HEK293 (cell line): Measurements from ENCODE around the gene GPR89B.

Experiments
- CTCF ChIA-PET: fragments of 350-600 bp; formaldehyde crosslinking; extraction: SDS; loops from one replicate; lab custom pipeline; 2021; ENCODE audit warnings: antibody characterized with exemption; lab: Yijun Ruan, JAX
- POLR2A ChIA-PET: fragments of 300-600 bp; formaldehyde crosslinking; extraction: SDS; loops from one replicate; lab custom pipeline; 2020; ENCODE audit warnings: antibody characterized with exemption, inconsistent platforms; lab: Yijun Ruan, JAX
- H3K27ac ChIP-seq: fragments of 200-500 bp; sonication (Bioruptor generic); 2 replicates; pipeline ENCODE4 v1.5.1; 2014; ENCODE audit warnings: low read depth, low read length, control low read depth, inconsistent platforms; ENCODE audit errors: extremely low read depth
- H3K36me3 ChIP-seq, 2 experiments: fragments of 200-500 bp in 1 of 2; sonication (Bioruptor generic) in 1 of 2; 1 replicate in 1 of 2; 2 replicates in 1 of 2; pipeline ENCODE4 v1.5.1; 2014 to 2017; ENCODE audit warnings: inconsistent platforms in 2 of 2, low read length in 2 of 2; ENCODE audit not compliant: control insufficient read depth in 2 of 2, insufficient read depth in 1 of 2
- H3K4me1 ChIP-seq: fragments of 200-500 bp; sonication (Bioruptor generic); 2 replicates; pipeline ENCODE4 v1.5.1; 2014; ENCODE audit warnings: mild to moderate bottlenecking, low read length, inconsistent platforms; ENCODE audit not compliant: control insufficient read depth, insufficient read depth
- H3K4me3 ChIP-seq: 2 replicates; pipeline ENCODE4 v1.5.1; 2011; ENCODE audit warnings: low read depth, mild to moderate bottlenecking, control low read depth, low read length, moderate library complexity
- H3K9me3 ChIP-seq: fragments of 200-500 bp; sonication (Bioruptor generic); 2 replicates; pipeline ENCODE4 v1.5.1; 2014; ENCODE audit warnings: low read depth, low read length, inconsistent platforms; ENCODE audit not compliant: control insufficient read depth, insufficient read depth
- BCL11B ChIP-seq: fragments of 450-650 bp; formaldehyde crosslinking; IDR thresholded peaks from 2 replicates; pipeline ENCODE4 v1.5.1; 2016; ENCODE audit warnings: low read depth, missing biosample characterization, missing genetic modification characterization
- CTCF ChIP-seq: fragments of 450-650 bp; formaldehyde crosslinking; IDR thresholded peaks from 2 replicates; pipeline ENCODE4 v1.5.1; 2016; ENCODE audit warnings: missing biosample characterization, missing genetic modification characterization
- FEZF1 ChIP-seq: fragments of 450-650 bp; formaldehyde crosslinking; IDR thresholded peaks from 2 replicates; pipeline ENCODE4 v1.5.1; 2016; ENCODE audit warnings: missing biosample characterization, missing genetic modification characterization
- ZBTB6 ChIP-seq: fragments of 450-650 bp; formaldehyde crosslinking; IDR thresholded peaks from 2 replicates; pipeline ENCODE4 v1.5.1; 2017; ENCODE audit warnings: missing biosample characterization, missing genetic modification characterization
- ZNF140 ChIP-seq: fragments of 450-650 bp; formaldehyde crosslinking; IDR thresholded peaks from 2 replicates; pipeline ENCODE4 v1.5.1; 2016; ENCODE audit warnings: missing biosample characterization, missing genetic modification characterization
- ZNF174 ChIP-seq: fragments of 450-650 bp; formaldehyde crosslinking; IDR thresholded peaks from 2 replicates; pipeline ENCODE4 v1.5.0; 2017; ENCODE audit warnings: missing biosample characterization, mild to moderate bottlenecking, missing genetic modification characterization
- ZNF2 ChIP-seq: fragments of 450-650 bp; formaldehyde crosslinking; IDR thresholded peaks from 2 replicates; pipeline ENCODE4 v1.5.1; 2016; ENCODE audit warnings: missing biosample characterization, missing genetic modification characterization
- ZNF221 ChIP-seq: fragments of 450-650 bp; formaldehyde crosslinking; IDR thresholded peaks from 2 replicates; pipeline ENCODE4 v1.5.1; 2017; ENCODE audit warnings: missing biosample characterization, missing genetic modification characterization, borderline replicate concordance
- ZNF311 ChIP-seq: fragments of 450-650 bp; formaldehyde crosslinking; IDR thresholded peaks from 2 replicates; pipeline ENCODE4 v1.5.1; 2017; ENCODE audit warnings: missing biosample characterization, missing genetic modification characterization, borderline replicate concordance
- ZNF324 ChIP-seq: fragments of 450-650 bp; formaldehyde crosslinking; IDR thresholded peaks from 2 replicates; pipeline ENCODE4 v1.5.1; 2016; ENCODE audit warnings: missing biosample characterization, missing genetic modification characterization
- ZNF335 ChIP-seq: fragments of 450-650 bp; formaldehyde crosslinking; conservative IDR thresholded peaks from 2 replicates; pipeline ENCODE4 v1.5.1; 2016; ENCODE audit warnings: missing biosample characterization, missing genetic modification characterization
- ZNF394 ChIP-seq: fragments of 450-650 bp; formaldehyde crosslinking; IDR thresholded peaks from 2 replicates; pipeline ENCODE4 v1.5.1; 2016; ENCODE audit warnings: missing biosample characterization, missing genetic modification characterization, mild to moderate bottlenecking, moderate library complexity, borderline replicate concordance
- ZNF416 ChIP-seq: fragments of 450-650 bp; formaldehyde crosslinking; IDR thresholded peaks from 2 replicates; pipeline ENCODE4 v1.5.1; 2016; ENCODE audit warnings: missing biosample characterization, missing genetic modification characterization
- ZNF433 ChIP-seq: fragments of 450-650 bp; formaldehyde crosslinking; IDR thresholded peaks from 2 replicates; pipeline ENCODE4 v1.5.1; 2016; ENCODE audit warnings: missing biosample characterization, missing genetic modification characterization, low read depth
- ZNF521 ChIP-seq: fragments of 450-650 bp; formaldehyde crosslinking; IDR thresholded peaks from 2 replicates; pipeline ENCODE4 v1.5.1; 2017; ENCODE audit warnings: missing biosample characterization, mild to moderate bottlenecking, missing genetic modification characterization
- ZNF561 ChIP-seq: fragments of 450-650 bp; IDR thresholded peaks from 2 replicates; pipeline ENCODE4 v1.5.1; 2018; ENCODE audit warnings: missing biosample characterization, missing genetic modification characterization, borderline replicate concordance
- ZNF626 ChIP-seq: fragments of 450-650 bp; sonication (Bioruptor Pico); formaldehyde crosslinking; IDR thresholded peaks from 2 replicates; pipeline ENCODE4 v1.5.1; 2018; ENCODE audit warnings: missing biosample characterization, missing genetic modification characterization, inconsistent platforms
- ZNF654 ChIP-seq: fragments of 450-650 bp; formaldehyde crosslinking; IDR thresholded peaks from 2 replicates; pipeline ENCODE4 v1.5.1; 2016; ENCODE audit warnings: low read depth, missing biosample characterization, missing genetic modification characterization
- ZNF660 ChIP-seq: fragments of 450-650 bp; IDR thresholded peaks from 2 replicates; pipeline ENCODE4 v1.5.1; 2018; ENCODE audit warnings: missing biosample characterization, mild to moderate bottlenecking, missing genetic modification characterization
- ZSCAN18 ChIP-seq: fragments of 450-650 bp; formaldehyde crosslinking; IDR thresholded peaks from 2 replicates; pipeline ENCODE4 v1.5.1; 2016; ENCODE audit warnings: missing biosample characterization, missing genetic modification characterization
- ZSCAN30 ChIP-seq: fragments of 450-650 bp; IDR thresholded peaks from 2 replicates; pipeline ENCODE4 v1.5.1; 2018; ENCODE audit warnings: missing biosample characterization, mild to moderate bottlenecking, missing genetic modification characterization, moderate library complexity

GPR89B gene

GRCh38 chr1:147890177-147890790 lies 37.9 kb upstream of the GPR89B start (continued):
- TF ChIP-seq ZNF174 (tag by site-specific recombination) (no peak), BCL11B (tag by site-specific recombination) (no peak), ZSCAN30 (tag by site-specific recombination) (peak; percentile 79; the same call in 1 of the 2 replicates), ZNF324 (tag by site-specific recombination) (0 out of 2 replicates have a peak, but pooled peaks have one; percentile 23), ZNF521 (tag by site-specific recombination) (no peak), ZNF140 (tag by site-specific recombination) (no peak), ZSCAN18 (tag by site-specific recombination) (no peak), ZNF416 (tag by site-specific recombination) (no peak), ZNF2 (tag by site-specific recombination) (peak; percentile 60; the same call in 1 of the 2 replicates), CTCF (tag by site-specific recombination) (peak; percentile 82), ZNF394 (tag by site-specific recombination) (no peak), ZNF660 (tag by site-specific recombination) (no peak)
- TF ChIP-seq, all 188 proteins: peak for 10

GRCh38 chr1:147891088-147891487 lies 37.1 kb upstream of the GPR89B start:
- ChIA-PET POLR2A (no interaction called here), CTCF (interaction anchor here (1.2 to 4.7 kb wide), 3 partner anchors 14 to 172 kb away, joined by 3 to 71 read pairs (median 7); no protein-coding TSS in a partner anchor)
- H3K27ac ChIP-seq, result no peak overlapping the region
- no peak overlapping the region for H3K4me3 ChIP-seq
- H3K4me1 ChIP-seq, result no peaks in the 10 kb centered on the region
- TF ChIP-seq ZNF561 (tag by site-specific recombination), result no peak
- TF ChIP-seq ZNF626 (tag by site-specific recombination), result no peak
- TF ChIP-seq ZNF311 (tag by site-specific recombination), result no peak
- no peak for TF ChIP-seq ZBTB6
- no peak for TF ChIP-seq ZNF221
- TF ChIP-seq, all 188 proteins: peak for 0
- H3K36me3 ChIP-seq, result no peaks in the 10 kb centered on the region
- H3K9me3 ChIP-seq, result no peaks in the 10 kb centered on the region

- ChIA-PET CTCF (interaction anchor here (0.6 to 4.7 kb wide), 44 partner anchors 8 to 617 kb away, joined by 3 to 71 read pairs (median 4); partner anchors contain the start of gene GJA8), POLR2A (interaction anchor here (0.9 to 1.1 kb wide), 2 partner anchors 13 to 222 kb away, joined by 3 read pairs; partner anchors contain the start of gene ACP6)
- Histone ChIP-seq H3K4me1 (no peaks in the 10 kb centered on the region), H3K4me3 (no peak overlapping the region), H3K27ac (no peak overlapping the region)
- peak; percentile 11 for TF ChIP-seq ZNF654
- TF ChIP-seq ZNF335 (tag by site-specific recombination), result peak; percentile 48; the same call in 1 of the 2 replicates
- no peak for TF ChIP-seq ZNF433 (tag by site-specific recombination)
- no peak for TF ChIP-seq FEZF1 (tag by site-specific recombination)
- TF ChIP-seq, all 188 proteins: peak for 2
- no peaks in the 10 kb centered on the region for H3K9me3 ChIP-seq
- H3K36me3 ChIP-seq, result no peaks in the 10 kb centered on the region
These were observed 36.0 kb upstream of the GPR89B start for GRCh38 chr1:147892216-147892615.
